ENCODE data around the gene AKR1B1.

AKR1B1 gene

DNA sequence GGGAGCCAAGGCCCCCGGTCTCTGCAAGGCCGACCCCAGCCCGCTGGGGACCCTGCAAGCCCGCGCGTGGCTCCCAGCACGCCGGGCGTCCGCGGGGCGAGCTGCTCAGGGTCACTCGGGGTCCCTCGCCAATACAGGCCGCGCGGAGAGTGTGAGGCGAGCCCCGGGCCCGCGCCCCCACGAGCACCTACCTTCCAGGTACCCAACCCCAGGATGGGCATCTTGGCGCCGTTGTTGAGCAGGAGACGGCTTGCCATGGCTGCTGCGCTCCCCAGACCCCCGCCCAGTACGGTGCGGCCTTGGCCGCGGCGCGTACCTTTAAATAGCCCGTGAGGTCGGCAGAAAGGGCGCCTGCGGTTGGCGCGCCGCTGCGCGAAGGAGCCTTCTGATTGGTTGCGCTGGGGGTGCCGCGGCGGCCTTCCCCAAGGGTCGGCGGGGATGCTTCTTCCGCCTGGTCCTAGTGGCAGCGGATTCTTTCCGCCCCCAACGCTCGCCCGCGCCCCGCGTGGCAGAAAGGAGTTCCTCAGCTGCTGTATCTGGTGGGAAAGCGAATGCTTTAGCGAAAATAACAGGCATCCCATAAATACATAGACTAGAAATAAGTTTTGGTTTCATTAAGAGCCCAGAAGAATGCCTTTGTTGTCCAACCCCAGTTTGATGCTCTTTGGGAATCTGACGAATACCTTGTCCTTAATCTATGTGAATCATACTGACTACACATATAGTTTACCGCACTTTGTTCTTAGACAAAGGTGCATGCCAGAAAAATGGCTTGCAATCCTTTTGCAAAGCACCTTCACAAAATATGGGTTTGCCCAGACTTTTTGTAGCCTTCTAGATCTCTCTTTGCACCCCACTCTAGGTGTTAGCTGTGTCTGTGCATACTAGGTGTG is at the start of gene AKR1B1:
TSS of gene AKR1B1 (minus strand) at position 295 of the 893 bp plus-strand sequence. CDS start at position 257, 38 bp downstream.
- TF ChIP-seq, protein P1, sequence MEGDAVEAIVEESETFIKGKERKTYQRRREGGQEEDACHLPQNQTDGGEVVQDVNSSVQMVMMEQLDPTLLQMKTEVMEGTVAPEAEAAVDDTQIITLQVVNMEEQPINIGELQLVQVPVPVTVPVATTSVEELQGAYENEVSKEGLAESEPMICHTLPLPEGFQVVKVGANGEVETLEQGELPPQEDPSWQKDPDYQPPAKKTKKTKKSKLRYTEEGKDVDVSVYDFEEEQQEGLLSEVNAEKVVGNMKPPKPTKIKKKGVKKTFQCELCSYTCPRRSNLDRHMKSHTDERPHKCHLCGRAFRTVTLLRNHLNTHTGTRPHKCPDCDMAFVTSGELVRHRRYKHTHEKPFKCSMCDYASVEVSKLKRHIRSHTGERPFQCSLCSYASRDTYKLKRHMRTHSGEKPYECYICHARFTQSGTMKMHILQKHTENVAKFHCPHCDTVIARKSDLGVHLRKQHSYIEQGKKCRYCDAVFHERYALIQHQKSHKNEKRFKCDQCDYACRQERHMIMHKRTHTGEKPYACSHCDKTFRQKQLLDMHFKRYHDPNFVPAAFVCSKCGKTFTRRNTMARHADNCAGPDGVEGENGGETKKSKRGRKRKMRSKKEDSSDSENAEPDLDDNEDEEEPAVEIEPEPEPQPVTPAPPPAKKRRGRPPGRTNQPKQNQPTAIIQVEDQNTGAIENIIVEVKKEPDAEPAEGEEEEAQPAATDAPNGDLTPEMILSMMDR (conservative IDR thresholded peaks at IDR 0.05): no peak
- H3K27ac ChIP-seq: no peak within 1 kb of the TSS

DNA sequence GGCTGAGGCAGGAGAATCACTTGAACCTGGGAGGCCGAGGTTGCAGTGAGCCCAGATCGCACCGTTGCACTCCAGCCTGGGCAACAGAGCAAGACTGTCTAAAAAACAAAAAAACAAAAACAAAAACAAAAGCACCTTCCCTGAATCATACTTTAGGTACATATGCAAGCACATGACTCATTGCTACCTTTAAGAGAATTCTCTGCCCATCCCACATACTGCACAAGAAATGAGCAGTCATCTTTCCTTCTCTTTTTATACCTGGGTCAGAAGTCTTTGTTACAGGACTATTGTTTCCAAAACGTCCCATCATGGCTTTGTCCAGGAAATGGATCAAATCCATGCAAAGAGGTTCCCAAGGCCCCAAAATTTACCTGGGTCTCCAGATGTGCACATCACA is 47.0 kb upstream of the AKR1B1 start:
- H3K27ac ChIP-seq: no peak overlapping the region
- TF ChIP-seq, protein P1 (conservative IDR thresholded peaks at IDR 0.05): no peak

DNA sequence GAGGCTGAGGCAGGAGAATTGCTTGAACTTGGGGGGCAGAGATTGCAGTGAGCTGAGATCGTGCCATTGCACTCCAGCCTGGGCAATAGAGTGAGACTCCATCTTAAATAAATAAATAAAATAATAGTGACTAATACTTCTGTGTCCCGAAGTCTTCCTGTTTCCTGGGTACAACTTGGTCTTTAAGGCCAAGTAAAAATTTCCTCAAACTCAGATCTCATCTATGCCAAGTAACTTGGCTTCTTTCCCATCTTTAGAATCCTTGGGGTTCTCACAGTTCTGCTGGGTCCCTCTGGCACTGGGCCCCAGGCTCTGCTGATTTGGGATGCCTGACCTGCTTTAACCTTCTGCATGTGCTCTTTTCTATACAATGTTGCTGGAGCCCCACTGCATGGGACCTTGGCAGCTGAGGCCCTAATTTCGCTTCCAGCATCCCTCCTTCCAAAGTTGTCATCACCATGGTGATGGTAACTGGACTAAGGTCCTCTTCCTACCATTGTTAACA is 45.8 kb upstream of the AKR1B1 start:
- TF ChIP-seq, protein P1 (conservative IDR thresholded peaks at IDR 0.05): no peak
- H3K27ac ChIP-seq: no peak overlapping the region

DNA sequence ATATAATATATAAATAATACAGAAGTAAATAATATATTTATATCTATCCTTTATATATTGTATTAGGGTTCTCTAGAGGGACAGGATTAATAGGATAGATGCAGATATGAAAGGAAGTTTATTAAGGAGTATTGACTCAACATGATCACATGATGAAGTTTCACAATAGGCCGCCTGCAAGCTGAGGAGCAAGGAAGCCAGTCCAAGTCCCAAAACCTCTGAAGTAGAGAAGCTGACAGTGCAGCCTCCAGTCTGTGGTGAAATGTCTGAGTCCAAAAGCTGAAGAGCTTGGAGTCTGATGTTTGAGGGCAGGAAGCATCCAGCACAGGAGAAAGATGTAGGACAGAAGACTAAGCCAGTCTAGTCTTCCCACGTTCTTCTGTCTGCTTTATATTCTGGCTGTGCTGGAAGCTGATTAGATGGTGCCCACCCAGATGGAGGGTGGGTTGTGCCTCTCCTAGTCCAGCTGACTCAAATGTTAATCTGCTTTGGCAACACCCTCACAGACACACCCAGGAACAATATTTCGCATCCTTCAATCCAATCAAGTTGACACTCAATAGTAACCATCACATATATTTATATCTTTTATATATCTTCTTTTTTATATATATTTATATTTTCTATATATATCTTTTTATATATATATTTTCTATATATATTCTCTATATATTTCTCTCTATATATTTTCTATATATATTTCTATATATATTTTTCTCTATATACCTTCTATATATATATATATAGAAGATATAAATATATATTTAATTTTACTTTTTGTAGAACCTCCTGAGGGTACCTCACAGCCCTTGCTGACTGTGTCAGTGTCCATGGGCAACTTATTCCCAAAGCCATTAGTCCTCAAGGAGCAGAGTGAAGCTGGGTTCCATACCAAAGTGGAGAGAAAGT is 43.8 kb upstream of the AKR1B1 start:
- no peak overlapping the region for H3K27ac ChIP-seq
- TF ChIP-seq, protein P1 (conservative IDR thresholded peaks at IDR 0.05): no peak

DNA sequence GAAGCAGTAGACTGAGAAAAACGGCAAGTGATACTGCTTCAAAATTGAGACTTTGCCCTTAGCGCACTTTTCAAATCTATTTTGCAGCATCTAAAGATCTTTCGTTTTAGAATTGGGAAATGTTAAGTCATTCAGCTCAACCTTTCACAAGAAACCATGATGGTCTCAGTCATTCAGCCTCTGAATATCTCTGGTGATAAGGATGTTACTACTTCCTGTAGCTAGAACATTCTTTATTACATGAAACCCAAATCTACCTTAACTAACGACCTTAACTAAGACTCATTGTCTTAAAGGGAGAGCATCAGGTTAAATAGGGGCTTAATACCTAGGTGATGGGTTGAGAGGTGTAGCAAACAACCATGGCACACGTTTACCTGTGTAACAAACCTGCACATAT is 42.1 kb upstream of the AKR1B1 start:
- no peak overlapping the region for H3K27ac ChIP-seq
- TF ChIP-seq, protein P1 (conservative IDR thresholded peaks at IDR 0.05): no peak

DNA sequence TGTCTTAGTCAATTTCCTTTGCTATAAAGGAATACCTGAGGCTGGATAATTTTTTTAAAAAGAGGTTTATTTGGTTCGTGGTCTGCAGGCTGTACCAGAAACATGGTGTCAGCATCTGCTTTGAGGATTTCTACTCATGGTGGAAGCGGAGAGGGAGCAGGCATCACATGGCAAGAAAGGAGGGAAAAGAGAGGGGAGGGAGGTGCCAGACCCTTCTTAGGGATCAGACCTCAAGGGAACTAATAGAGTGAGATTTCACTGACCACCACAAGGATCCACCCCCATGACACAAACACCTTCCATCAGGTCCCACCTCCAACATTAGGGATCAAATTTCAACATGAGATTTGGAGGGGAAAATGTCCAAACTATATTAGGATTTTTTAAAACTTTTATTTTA is 41.5 kb upstream of the AKR1B1 start:
- H3K27ac ChIP-seq: no peak overlapping the region
- TF ChIP-seq, protein P1 (conservative IDR thresholded peaks at IDR 0.05): no peak

DNA sequence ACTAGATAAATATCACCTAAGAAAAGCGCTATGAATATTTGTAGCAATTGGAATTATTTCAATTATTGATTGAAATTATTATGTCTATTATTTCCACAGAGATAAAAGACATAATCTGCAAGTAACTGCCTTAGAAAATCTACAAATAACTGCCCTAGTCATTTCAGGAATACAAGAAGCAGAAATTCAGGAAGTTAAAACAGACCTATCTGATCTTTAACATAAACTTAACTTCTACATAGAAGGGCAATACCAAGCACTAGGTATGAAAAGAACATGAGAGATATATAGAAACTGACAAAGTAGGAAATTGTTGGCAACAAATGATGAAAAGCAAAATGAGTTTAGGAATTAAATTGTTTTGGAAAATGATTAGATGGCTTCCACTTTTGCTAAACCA is 36.6 kb upstream of the AKR1B1 start:
- TF ChIP-seq, protein P1 (conservative IDR thresholded peaks at IDR 0.05): no peak
- no peak overlapping the region for H3K27ac ChIP-seq

Data from VCaP (cell line).